ENCODE results near the gene IFI27L2.

DNA sequence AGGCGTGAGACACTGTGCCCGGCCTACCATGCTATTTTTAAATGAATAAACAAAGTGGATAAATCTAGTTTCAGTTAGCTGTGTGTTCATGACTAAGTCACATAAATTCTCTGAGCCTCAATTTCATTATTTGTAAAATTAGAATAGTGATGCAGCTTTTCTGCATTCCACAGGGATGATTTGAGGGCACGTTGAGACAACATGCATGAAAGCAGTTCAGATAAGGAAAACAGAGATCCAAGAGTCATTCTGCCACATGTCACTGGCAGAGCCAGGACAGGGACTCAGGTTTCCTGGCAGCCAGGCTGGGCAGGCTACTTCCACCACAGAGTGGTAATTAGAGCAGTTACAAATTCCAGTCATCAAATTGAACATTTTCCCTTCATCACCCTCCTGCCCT is 41.8 kb upstream of the IFI27L2 start:
- TF ChIP-seq, protein P1, sequence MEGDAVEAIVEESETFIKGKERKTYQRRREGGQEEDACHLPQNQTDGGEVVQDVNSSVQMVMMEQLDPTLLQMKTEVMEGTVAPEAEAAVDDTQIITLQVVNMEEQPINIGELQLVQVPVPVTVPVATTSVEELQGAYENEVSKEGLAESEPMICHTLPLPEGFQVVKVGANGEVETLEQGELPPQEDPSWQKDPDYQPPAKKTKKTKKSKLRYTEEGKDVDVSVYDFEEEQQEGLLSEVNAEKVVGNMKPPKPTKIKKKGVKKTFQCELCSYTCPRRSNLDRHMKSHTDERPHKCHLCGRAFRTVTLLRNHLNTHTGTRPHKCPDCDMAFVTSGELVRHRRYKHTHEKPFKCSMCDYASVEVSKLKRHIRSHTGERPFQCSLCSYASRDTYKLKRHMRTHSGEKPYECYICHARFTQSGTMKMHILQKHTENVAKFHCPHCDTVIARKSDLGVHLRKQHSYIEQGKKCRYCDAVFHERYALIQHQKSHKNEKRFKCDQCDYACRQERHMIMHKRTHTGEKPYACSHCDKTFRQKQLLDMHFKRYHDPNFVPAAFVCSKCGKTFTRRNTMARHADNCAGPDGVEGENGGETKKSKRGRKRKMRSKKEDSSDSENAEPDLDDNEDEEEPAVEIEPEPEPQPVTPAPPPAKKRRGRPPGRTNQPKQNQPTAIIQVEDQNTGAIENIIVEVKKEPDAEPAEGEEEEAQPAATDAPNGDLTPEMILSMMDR (IDR thresholded peaks at IDR 0.05), result no peak
- no peak for TF ChIP-seq POLR2A (IDR thresholded peaks at IDR 0.05)

All from adrenal gland (tissue), 5 donors.